AG20443 (cell line): Measurements from ENCODE around the gene PFKFB4.
"Not testable (repeated sequence)": the region's sequence is repeated elsewhere in the genome, so short reads cannot be mapped to it uniquely, and the experiment has no call there.

Source experiments
- DNase-seq: peaks from one replicate; pipeline ENCODE4 v3.0.0; 2012; ENCODE audit warnings: low spot score, mixed read lengths

The PFKFB4 gene

GRCh38 chr3:48530701-48531100 is 25.9 kb downstream of the PFKFB4 start:
- DNase-seq: not testable (repeated sequence)

GRCh38 chr3:48528754-48529153 is 27.8 kb downstream of the PFKFB4 start:
- no peak for DNase-seq

GRCh38 chr3:48528048-48528447 is 28.6 kb downstream of the PFKFB4 start:
- DNase-seq: no peak

GRCh38 chr3:48524970-48525369 is 31.6 kb downstream of the PFKFB4 start:
- DNase-seq: no peak

- DNase-seq: no peak
Observed at GRCh38 chr3:48521635-48522034, 35.0 kb downstream of the PFKFB4 start.

- DNase-seq: no peak
Observed at GRCh38 chr3:48519277-48519643, 37.3 kb downstream of the PFKFB4 start.

- DNase-seq: peak; percentile 6
Observed at GRCh38 chr3:48518638-48519276, 37.8 kb downstream of the PFKFB4 start.

GRCh38 chr3:48518069-48518468 is 38.5 kb downstream of the PFKFB4 start:
- peak; percentile 8 for DNase-seq

- DNase-seq: no peak
Observed at GRCh38 chr3:48516571-48516970, 40.0 kb downstream of the PFKFB4 start.

GRCh38 chr3:48514431-48515227 is 42.0 kb downstream of the PFKFB4 start:
- DNase-seq: no peak

GRCh38 chr3:48511551-48511950 is 45.1 kb downstream of the PFKFB4 start:
- no peak for DNase-seq

GRCh38 chr3:48507256-48508061 is 49.1 kb downstream of the PFKFB4 start:
- peak; percentile 69 for DNase-seq

- no peak for DNase-seq
Observed at GRCh38 chr3:48505968-48506504, 50.6 kb downstream of the PFKFB4 start.

- peak; percentile 5 for DNase-seq
Observed at GRCh38 chr3:48505146-48505545, 51.5 kb downstream of the PFKFB4 start.

GRCh38 chr3:48504051-48504946 is 52.3 kb downstream of the PFKFB4 start, which contains the start of gene SHISA5:
TSS of gene SHISA5 (minus strand) at chr3:48504174. CDS start at chr3:48504094, 80 bp downstream.
- DNase-seq: peak; percentile 90

- DNase-seq: peak; percentile 76
Observed at GRCh38 chr3:48503401-48504050, 53.1 kb downstream of the PFKFB4 start.

GRCh38 chr3:48502728-48503168 is 53.9 kb downstream of the PFKFB4 start:
- peak; percentile 30 for DNase-seq

GRCh38 chr3:48502121-48502520 is 54.5 kb downstream of the PFKFB4 start:
- no peak for DNase-seq

- DNase-seq: peak; percentile 6
Observed at GRCh38 chr3:48501196-48501595, 55.4 kb downstream of the PFKFB4 start.

- DNase-seq: peak; percentile 4
Observed at GRCh38 chr3:48500656-48501055, 55.9 kb downstream of the PFKFB4 start.

GRCh38 chr3:48493203-48493501 is 63.5 kb downstream of the PFKFB4 start:
- no peak for DNase-seq
